Progenitor cell of endocrine pancreas (in vitro differentiated cells): ENCODE data around the gene UTP14A. TPM values are rescaled to one million over a fixed set of nuclear protein-coding genes. Genes with fewer than 3 reads are reported as not detected.
"Not testable (repeated sequence)": the region's sequence is repeated elsewhere in the genome, so short reads cannot be mapped to it uniquely, and the experiment has no call there.

ENCODE experiments used
- DNase-seq: peaks from one replicate; pipeline ENCODE4 v3.0.0; 2021; ENCODE audit warnings: low spot score; ENCODE audit not compliant: unreplicated experiment
- H3K27ac Mint-ChIP-seq: 2 replicates; pipeline ENCODE4 v1.8.0; 2021; ENCODE audit warnings: mild to moderate bottlenecking, moderate library complexity, mixed read lengths
- H3K27me3 Mint-ChIP-seq: 2 replicates; pipeline ENCODE4 v1.8.0; 2021; ENCODE audit warnings: mixed read lengths
- H3K36me3 Mint-ChIP-seq: 2 replicates; pipeline ENCODE4 v1.8.0; 2022; ENCODE audit warnings: mixed read lengths; ENCODE audit not compliant: insufficient read depth
- H3K4me1 Mint-ChIP-seq: 2 replicates; pipeline ENCODE4 v1.8.0; 2021; ENCODE audit warnings: low read depth, mixed read lengths
- H3K4me3 Mint-ChIP-seq: 2 replicates; pipeline ENCODE4 v1.8.0; 2021; ENCODE audit warnings: low read depth, mild to moderate bottlenecking, moderate library complexity, mixed read lengths
- H3K9me3 Mint-ChIP-seq: 2 replicates; pipeline ENCODE4 v1.8.0; 2021; ENCODE audit warnings: low read depth, mixed read lengths
- CTCF ChIP-seq: fragments of 200-600 bp; sonication (generic); IDR thresholded peaks from one replicate; pipeline ENCODE4 v1.5.0; 2021; ENCODE audit warnings: antibody characterized with exemption, mild to moderate bottlenecking; ENCODE audit not compliant: unreplicated experiment
- long read RNA-seq: library from polyadenylated mRNA; unstranded; transcript quantifications from one replicate; pipeline ENCODE4 v2.0.0, GENCODE V29; 2020
- total RNA-seq: library from RNA; stranded (reverse); gene quantifications from 2 replicates; pipeline ENCODE4 v1.2.1, GENCODE V29; 2021

Gene UTP14A
- 18.1 and 20.0 TPM in 2 replicates for total RNA-seq
- long read RNA-seq, transcript UTP14A-201 (15 exons, 2,488 nt): major isoform, 37 of 60 reads
- long read RNA-seq, partial matches to known transcripts: 13 of 60 reads
- long read RNA-seq, other reads (novel, unspliced or antisense): 10 of 60 reads

- Mint-ChIP-seq H3K9me3 (no peaks in the 10 kb centered on the region), H3K36me3 (peaks cover 3% of the 10 kb centered on the region), H3K27ac (peak within 1 kb of the TSS; percentile 96), H3K27me3 (no peaks in the 10 kb centered on the region), H3K4me3 (peak within 1 kb of the TSS; percentile 92), H3K4me1 (no peaks in the 10 kb centered on the region)
- no peak for TF ChIP-seq CTCF
- DNase-seq: peak; percentile 45
Observed at GRCh38 chrX:129905787-129906580, at the start of gene UTP14A. TSS of gene UTP14A (plus strand) at chrX:129906164. CDS start at chrX:129906211, 47 bp downstream.

DNA sequence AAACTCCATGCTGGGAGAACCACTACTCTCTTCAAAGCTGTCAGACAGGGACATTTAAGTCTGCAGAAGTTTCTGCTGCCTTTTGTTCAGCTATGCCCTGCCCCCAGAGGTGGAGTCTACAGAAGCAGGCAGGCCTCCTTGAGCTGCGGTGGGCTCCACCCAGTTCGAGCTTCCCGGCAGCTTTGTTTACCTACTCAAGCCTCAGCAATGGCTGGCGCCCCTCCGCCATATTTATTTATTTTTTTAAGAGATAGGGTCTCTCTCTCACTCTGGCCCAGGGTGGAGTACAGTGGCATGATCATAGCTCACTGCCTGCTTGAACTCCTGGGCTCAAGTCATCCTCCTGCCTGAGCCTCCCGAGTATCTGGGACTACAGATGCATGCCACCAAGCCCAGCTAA is 46.8 kb upstream of the UTP14A start:
- H3K9me3 Mint-ChIP-seq: peaks cover 10% of the 10 kb centered on the region
- DNase-seq, H3K27me3 Mint-ChIP-seq, H3K27ac Mint-ChIP-seq, H3K36me3 Mint-ChIP-seq, H3K4me3 Mint-ChIP-seq, H3K4me1 Mint-ChIP-seq: not testable (repeated sequence)

DNA sequence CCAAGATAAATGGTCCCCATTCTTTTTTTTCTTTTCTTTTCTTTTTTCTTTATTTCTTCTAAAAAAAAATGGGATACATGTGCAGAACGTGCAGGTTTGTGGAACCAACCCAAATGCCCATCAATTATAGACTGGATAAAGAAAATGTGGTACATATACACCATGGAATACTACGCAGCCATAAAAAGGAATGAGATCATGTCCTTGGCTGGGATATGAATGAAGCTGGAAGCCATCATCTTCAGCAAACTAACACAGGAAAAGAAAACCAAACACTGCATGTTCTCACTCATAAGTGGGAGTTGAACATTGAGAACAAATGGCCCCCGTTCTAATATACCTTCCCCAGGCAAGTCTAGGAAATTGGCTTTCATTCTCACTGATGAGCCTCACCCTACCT is 39.6 kb upstream of the UTP14A start:
- peaks cover 18% of the 10 kb centered on the region for H3K9me3 Mint-ChIP-seq
- H3K4me1 Mint-ChIP-seq, H3K36me3 Mint-ChIP-seq, DNase-seq, H3K4me3 Mint-ChIP-seq, H3K27me3 Mint-ChIP-seq, H3K27ac Mint-ChIP-seq: not testable (repeated sequence)

- DNase-seq: no peak
- no peak overlapping the region for H3K27ac Mint-ChIP-seq
- H3K27me3 Mint-ChIP-seq: peaks cover 3% of the 10 kb centered on the region
- no peak for TF ChIP-seq CTCF
- no peaks in the 10 kb centered on the region for H3K4me1 Mint-ChIP-seq
- H3K4me3 Mint-ChIP-seq: no peak overlapping the region
- H3K36me3 Mint-ChIP-seq: no peaks in the 10 kb centered on the region
- peaks cover 14% of the 10 kb centered on the region for H3K9me3 Mint-ChIP-seq
Observed at GRCh38 chrX:129872524-129872923, 33.4 kb upstream of the UTP14A start.

DNA sequence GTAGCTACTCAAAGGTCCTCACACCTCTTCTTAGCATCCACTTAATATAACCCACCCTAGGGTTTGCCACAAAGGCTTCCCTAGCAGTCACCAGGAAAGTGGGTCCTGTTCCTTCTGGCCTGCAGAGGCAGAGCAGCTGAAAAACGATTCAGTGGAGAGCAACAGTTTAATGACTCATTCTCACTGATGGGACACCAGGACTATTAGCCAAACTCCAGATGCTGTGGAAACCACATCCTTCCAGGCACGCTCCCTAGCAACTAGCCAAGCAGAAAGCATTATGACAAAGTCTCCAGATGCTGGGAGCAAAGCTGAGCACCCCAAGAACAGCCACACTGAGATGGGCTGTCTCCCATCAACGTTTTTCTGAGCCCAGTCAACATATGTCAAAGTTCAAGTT is 30.3 kb upstream of the UTP14A start:
- Mint-ChIP-seq H3K4me1 (no peaks in the 10 kb centered on the region), H3K36me3 (no peaks in the 10 kb centered on the region), H3K27ac (no peak overlapping the region), H3K9me3 (peaks cover 12% of the 10 kb centered on the region), H3K27me3 (peaks cover 3% of the 10 kb centered on the region), H3K4me3 (no peak overlapping the region)
- TF ChIP-seq CTCF: no peak
- DNase-seq: no peak

GRCh38 chrX:129876771-129877305 is 29.1 kb upstream of the UTP14A start:
- no peaks in the 10 kb centered on the region for H3K36me3 Mint-ChIP-seq
- no peak overlapping the region for H3K4me3 Mint-ChIP-seq
- no peaks in the 10 kb centered on the region for H3K27me3 Mint-ChIP-seq
- DNase-seq: no peak
- no peaks in the 10 kb centered on the region for H3K4me1 Mint-ChIP-seq
- no peak for TF ChIP-seq CTCF
- no peak overlapping the region for H3K27ac Mint-ChIP-seq
- peaks cover 12% of the 10 kb centered on the region for H3K9me3 Mint-ChIP-seq
